Suprapubic skin (tissue), 4 donors: Measurements from ENCODE around the gene MDM1.

Source experiments
- CTCF ChIP-seq, 2 donors: fragments of 200-600 bp in 1 of 2; fragments of 450-650 bp in 1 of 2; sonication (generic) in 1 of 2; IDR thresholded peaks; one replicate each; pipeline ENCODE4 v1.5.1; 2016 to 2019; ENCODE audit warnings: antibody characterized with exemption in 2 of 2, mild to moderate bottlenecking in 1 of 2, moderate library complexity in 1 of 2
- POLR2A ChIP-seq, 2 donors: fragments of 450-650 bp; IDR thresholded peaks; one replicate each; pipeline ENCODE4 v1.6.1; 2017; ENCODE audit warnings: antibody characterized with exemption in 2 of 2, mild to moderate bottlenecking in 2 of 2, moderate library complexity in 2 of 2
- POLR2AphosphoS5 ChIP-seq, 3 donors: sonication (generic); formaldehyde crosslinking; IDR thresholded peaks; one replicate each; pipeline ENCODE4 v1.6.1; 2017; ENCODE audit warnings: antibody characterized with exemption in 3 of 3

- no peak for TF ChIP-seq CTCF (IDR thresholded peaks at IDR 0.05)
- TF ChIP-seq POLR2A (IDR thresholded peaks at IDR 0.05): no peak
- no peak for TF ChIP-seq POLR2AphosphoS5 (IDR thresholded peaks at IDR 0.05)
Measured at GRCh38 chr12:68253504-68253903, 78.7 kb downstream of the MDM1 start, which contains the start of gene IL22.
